ENCODE measurements around the gene CFAP46.
"Not testable (repeated sequence)": the region's sequence is repeated elsewhere in the genome, so short reads cannot be mapped to it uniquely, and the experiment has no call there.

CFAP46 gene

DNA sequence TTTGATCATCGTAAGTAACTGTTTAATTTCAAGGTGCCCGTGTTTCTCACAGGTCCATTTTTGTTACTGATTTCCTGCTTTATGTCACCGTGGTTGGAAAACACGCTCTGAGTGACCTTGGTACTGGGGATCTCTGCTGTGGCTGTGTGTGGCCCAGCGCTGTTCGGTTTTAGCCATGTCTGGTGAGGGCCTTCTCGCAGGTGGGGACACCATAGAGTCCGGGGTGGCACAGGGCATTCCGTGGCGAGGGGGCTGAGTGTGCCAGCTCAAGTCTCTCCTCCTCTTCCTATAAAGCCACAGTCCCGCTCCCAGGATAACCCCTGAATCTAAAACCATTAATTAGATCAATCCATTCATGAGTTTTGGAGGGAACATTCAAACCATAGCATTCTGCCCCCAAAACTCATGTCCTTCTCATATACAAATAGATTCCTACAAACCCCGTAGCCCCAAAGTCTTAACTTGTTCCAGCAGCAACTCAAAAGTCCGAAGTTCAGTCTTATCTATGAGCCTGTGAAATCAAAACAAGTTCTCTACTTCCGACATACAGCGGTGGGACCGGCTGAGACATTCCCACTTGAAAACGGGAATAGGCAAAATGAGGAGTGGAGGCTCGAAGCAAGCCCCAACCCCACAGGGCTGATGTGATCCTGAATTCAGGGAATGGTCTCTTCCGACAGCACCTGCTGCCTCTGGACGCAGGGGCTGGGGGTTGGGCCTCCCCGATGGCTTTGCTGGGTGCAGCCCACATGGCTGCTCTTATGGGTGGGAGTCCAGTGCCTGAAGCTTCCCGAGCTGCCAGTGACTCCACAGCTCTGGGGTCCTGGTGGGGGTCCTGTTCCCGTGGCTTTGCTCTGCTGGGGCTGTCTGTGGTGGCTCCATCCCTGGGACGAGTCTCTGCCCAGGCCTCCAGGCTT, 101.4 kb downstream of the CFAP46 start:
- DNase-seq, result no peak

DNA sequence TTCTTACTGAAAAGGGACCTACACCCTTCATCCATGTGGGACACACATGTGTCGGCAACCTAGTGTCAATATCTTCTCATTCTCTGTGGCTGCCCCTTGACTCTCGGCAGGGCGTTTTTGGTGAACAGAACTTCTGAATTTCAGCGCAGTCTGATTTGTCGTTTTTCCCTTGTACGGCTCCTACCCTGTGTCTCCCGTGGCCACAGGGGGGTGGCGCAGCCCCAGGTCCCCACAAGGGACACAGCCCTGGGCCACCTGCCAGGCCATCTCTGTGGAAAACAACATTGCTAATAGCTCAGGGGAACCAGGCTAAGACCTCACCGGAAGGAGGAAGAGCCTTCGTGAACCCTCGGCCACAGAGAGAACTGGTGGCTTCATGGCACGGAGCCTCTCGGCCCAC, 103.3 kb downstream of the CFAP46 start:
- no peak for DNase-seq

DNA sequence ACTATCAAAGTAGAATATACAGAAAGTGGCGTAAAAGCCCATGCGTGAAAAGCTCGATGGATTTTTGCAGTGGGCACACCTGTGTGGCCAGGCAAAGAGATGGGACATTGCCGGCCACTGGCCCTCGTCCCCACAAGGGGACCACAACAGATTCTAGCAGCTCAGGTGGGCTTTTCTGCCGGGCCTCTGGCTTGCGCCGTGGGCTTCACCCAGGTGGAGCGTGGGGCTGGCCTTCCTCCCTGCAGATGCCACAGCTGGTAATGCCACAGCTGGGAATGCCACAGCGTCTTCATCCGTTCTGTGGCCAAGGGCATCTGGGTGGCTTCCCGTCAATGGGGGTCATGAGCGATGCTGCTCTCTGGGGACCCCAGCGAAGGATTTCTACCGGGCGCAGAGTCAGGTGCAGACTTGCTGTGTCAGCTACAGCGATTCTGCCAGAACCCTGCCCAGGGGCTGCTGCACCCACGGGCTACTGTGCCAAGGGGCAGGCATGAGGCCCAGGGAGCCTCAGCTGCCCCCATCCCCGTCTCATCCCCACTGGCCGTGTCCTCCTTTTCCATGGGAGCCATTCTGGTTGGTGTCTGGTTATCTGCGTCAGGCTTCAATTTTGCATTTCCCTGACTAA, 103.9 kb downstream of the CFAP46 start:
- no peak for DNase-seq

DNA sequence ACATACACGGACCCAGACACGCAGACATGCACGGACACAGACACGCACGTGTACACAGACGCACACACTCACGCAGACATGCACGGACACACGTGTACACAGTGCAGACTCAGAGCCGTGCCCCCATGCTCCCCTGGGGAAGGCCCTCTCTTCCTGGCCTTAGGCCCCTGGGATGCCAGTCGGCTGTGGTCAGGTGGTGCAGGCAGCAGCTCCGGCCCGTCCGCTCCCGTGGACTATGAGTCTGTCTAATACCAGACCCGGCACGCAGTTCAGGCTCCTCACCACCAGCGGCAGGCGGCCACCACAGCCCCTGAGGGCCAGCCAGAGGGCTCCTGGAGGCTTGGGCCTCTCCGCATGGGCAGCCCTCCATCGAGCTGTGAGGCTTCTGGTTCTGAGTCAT, 104.5 kb downstream of the CFAP46 start:
- DNase-seq, result no peak

DNA sequence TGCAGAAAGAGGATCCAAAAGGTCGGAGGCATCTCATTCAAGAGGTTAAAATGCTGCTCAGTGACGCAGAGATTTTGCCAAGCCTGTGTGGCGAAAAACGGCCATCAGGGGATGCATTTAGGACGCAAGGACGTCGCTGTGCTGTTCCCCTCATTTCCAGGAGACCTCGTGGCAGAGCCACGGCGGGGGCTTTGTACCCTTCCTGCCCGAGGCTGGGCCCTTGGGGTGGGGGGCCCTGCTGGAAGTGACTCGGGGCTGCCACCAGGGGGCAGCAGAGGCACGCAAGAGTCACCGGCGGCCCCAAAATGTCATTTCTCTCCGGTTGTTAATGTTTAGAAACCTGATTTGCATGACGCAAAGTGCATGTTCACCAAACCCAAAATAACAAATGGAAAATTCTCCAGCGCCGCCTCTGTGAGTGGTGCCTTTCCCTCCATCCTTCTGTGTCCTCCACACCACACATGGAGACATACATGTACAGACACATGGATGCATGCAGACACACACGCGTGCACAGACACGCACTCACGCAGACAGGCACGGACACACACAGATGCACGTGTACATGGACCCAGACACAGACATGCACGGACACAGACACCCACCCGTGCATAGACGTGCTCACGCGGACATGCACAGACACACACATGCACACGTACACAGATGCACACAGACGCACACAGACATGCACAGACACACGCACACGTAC, 105.4 kb downstream of the CFAP46 start:
- peak; percentile 13 for DNase-seq

DNA sequence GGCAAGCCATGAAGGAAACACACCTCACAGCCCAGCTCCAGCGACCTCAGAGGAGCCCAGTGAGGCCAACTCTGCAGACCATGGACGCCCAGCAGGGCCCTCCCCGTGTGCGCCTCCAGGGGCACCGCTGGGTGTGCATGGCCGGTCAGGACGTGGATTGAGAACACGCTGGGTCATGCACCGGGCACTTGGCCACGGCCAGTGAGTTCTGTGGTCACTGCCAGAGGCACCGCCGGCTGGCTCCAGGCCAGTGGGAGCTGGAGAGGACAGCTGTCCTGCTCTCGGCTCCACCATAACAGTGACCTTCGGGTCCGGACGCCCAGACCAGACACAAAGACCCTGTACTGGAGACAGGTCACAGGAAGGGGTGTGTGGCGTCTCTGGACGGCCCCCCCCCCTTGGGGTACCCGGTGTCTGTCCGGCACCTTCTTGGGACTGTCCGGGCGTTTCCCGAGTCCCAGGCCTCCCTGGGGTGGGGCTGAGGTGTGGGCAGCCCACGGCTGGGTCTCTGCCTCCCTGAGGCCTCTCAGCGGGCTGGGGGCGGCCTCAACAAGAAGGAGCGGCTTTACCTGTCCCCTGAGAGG, 106.0 kb downstream of the CFAP46 start:
- DNase-seq, result no peak

DNA sequence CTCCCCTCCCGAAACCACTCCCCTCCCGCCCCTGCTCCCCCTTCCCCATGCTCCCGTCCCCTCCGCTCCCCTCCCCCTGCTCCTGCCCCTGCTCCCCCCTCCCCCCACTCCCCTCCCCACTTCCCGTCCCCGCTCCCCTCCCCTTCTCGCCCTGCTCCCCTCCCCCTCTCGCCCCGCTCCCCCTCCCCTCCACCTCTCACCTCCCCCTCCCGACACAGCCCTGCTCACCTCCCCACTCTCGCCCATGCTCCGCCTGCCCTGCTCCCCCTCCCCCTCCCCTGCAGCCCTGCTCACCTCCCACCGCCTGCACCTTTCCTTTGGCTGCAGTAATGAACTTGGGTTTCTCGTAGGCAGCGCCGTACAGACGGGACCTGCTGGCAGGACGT, 106.5 kb downstream of the CFAP46 start:
- no peak for DNase-seq

DNA sequence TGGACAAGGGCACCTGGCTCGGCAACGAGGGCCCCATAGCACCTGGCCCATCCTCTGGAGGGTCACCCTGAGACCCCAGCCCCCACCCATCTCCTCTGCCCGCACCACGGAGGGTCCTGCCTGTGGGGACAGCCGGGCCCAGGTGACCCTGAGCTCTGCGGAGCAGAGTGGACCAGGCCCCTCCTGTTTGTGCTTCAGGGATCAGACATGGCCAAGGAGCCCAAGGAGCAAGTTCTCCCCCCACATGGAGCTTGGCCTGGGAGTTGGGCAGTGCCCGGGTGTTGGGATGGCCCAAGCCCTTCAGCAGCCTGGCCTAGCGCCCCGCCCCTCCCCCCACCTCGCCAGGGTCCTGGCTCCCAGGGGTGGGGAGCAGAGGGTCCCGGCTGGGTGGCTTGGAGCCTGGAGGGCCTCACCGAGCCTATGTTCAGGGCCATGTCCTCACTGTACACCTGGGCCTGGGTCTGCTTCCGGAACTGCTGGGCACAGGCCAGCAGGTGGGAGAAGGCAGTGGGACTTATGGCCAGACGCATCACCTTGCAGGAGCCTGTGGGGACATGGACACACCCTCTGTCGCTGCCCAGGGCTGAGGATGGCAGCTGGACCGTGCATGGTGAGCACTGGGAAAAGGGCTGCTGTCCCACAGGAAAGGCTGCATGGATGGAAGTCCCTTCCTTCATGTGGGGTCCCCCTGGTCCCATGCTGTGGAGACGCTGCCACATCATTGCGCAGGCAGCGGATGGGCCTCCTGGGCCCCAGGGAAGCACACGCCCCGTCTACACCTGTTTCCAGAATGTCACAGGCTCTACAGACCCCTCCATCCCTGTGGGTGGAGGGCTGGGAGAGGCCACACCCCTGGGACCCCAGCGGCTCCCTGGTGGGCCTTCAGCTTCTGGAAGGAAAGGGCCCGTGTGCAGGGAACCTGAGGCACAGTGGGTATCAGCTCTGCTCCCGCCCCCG, 107.2 kb downstream of the CFAP46 start:
- DNase-seq, result no peak

DNA sequence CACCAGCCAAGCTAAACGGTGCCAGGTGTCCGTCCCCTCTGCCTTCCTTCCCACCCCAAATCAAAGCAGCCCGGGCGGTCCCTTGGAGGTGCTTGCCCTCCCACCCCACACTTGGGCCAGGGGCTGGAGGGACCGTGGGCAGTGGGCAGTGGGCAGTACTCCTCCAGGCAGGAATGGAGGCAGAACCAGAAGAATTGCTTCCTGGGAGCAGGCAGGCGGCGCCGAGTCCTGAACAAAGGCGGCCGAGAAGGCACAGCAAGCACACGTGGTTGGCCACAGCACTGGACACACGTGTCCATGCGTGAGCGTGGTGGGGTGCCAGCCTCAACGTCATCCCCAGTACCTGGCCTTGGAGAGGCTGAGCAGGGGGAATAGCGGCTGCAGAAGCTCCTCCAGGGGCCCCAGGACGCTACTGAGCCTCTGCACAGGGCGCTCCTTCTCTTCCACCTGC, 108.0 kb downstream of the CFAP46 start:
- DNase-seq, result no peak

DNA sequence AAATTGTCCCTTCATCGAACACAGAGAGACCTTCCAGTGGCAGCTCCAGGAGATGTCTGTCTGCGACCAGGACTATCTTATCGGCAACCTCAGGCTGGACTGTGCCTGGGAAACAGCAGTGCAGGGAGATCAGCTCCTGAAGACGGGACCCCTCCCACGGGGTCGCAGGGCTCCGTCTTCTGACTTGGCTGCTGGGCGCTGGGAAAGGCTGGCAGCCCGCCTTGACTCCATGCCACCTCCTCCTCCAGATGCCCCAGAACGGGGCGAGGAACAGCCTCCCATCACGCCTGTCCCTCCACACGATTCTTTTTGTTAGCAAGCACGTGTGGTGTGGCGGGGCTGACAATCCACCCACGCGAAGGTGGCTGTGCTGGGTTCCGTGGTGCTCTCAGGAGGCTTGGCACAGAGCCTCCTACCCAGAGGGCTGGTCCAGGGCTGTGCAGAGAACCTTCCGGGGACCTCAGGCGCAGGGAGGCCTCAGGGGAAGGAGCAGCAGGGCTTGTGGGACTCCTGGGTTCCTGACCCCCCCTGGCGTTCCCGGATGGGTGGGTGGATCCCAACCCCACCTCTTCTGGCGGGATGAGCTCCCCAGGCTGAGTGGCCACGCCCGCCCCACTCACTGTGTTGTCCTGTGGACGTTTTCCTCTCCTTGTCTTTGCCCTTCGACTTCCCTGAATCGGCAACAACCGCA, 108.8 kb downstream of the CFAP46 start:
- DNase-seq, result no peak

DNA sequence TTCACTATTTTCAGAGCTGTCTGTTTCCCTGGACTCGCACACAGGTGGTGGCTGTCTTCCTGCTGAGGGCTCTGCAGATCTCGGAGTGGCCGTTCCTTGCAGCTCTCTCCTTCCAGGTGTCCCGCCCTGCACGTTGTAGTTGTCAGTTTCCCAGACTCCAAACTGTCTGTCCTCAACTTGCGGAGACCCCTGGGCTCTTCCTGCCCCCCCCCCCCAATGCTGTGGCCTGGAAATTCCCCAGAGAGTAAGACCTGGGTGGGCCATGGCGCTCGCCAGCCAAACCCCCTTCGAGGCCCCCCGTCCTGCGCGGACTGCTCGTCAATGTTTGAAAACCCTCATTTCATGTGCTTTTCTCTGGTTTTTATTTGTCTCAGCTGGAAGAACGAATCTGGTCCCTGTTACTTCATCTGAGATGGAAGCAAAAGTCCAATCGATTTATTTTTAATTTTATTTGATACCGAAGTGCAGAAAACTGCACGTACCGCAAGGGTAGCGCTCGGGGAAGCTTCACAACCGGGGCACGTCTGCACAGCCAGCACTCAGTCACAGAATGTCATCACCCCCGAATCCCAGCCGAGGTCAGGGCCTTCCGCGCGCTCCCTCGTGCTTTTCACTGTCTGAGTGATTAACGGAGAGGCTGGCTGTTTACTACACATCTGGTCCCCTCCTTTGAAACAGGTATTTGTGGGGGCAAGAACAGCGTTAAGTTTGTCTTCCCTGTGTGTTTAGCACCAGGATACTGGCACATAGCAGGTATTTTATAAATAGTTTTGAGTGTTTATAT, 110.0 kb downstream of the CFAP46 start:
- DNase-seq, result no peak

DNA sequence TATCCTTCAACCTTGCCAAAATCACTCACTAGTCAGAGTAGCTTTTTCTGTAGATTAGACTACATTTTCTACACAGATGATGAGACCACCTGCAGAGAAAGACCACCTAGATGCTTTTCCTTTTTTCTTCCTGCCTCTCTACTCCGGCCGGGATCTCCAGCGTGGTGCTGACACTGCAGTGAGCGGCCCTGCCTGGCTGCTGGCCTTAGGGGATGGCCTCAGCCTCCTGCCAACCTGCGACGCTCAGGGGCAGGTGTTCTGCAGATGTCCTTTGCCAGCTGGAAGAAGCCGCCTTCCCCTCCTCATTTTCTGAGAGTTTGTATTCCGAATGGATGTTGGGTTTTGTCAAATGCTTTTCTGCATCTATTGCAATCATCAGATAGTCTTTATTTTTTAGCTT, 113.0 kb downstream of the CFAP46 start:
- DNase-seq, result no peak

DNA sequence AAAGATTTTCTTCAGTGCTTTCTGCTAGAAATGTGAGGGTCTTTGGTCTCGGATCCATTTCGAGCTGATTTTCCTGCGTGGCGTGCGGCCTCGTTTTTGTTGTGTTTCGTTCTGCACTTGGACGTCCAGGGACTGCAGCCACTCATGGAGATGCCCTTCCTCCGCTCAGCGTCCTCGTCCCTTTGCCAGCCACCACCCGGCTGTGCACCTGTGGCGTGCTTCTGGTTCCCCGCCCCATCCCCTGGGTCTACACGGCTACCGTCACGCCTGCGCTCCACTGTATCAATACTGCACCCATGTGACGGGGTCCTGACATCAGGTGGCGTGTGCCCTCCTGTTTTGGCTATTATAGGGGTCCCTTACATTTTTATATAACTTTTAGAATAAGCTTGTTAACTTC, 113.7 kb downstream of the CFAP46 start:
- no peak for DNase-seq

DNA sequence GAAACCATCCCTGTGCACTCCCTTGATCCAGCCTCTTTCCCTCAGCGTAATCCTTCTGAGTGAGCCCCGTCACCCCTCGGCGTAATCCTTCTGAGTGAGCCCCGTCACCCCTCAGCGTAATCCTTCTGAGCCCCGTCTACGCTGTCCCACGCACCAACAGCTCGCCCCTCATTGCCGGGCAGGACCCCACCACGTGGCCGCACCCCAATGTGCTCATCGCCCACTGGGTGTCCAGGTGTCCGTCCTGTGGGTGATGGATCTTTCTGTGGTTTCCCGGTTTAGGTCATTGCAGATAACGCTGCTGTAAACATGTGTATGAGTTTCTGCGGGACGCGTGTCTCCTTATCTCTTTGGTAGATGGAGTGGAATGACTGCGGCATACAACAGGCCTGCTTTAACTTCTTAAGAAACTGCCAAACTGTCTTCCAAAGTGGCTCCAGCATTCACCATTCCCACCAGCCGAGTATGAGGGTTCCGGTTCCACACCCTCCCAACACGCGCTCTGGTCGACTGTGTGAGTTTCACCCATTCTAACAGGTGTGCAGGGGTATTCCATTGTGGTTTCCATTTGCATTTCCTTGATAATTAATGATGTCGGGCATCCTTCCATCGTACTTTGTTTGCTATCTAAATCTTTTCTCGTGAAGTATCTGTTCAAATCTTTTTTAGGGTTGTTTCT, 114.4 kb downstream of the CFAP46 start:
- no peak for DNase-seq

DNA sequence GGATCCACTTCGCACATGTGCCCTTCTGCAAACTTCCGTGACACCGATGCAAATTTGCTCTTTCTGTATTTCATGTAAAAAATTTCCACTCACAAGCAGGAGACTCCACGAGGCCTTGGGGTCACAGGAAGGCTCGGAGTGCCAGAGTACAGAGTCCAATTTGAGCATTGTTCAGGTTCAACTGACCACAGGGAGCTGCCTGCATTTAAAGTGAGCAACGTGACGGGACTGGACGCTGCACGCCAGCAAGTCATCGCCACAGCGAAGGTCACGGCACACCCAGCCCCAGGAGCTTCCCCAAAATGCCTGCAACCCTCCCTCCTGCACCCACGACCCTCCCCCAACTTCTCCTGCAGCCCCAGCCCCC, 115.0 kb downstream of the CFAP46 start:
- DNase-seq, result no peak

DNA sequence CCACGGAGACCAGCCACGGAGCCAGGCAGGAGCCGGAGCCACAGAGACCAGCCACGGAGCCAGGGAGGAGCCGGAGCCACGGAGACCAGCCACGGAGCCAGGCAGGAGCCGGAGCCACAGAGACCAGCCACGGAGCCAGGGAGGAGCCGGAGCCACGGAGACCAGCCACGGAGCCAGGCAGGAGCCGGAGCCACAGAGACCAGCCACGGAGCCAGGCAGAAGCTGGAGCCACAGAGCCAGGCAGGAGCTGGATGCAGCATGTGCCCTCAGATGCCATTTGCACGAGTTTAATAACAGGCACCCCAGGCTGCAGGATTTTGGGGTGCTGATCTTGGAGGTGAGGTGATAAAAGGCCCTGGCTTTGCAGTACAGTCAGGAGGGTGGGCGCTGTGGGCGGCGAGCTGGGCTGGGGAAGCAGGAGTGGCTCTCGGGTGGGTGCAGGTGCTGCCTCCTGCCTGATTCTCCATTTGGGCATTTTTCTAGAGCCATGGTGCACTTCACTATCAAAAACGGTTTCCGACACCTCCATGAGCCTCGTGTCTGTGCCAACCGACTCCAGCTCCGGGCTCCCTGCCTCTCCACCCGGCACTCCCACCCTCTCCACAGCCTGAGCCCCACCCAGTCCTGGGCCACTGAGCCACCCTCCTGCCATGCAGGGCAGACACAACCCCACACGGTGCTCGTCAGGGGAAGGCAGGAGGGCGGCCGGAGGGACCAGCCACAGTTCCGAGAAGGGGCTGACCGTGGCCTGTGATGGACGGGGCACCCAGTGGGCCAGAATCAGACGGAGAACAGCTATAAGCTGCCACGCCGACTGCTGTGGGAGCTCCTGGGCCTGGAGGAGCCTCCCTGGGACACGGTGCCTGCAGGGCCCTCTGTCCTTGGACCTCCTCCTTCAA, 115.6 kb downstream of the CFAP46 start:
- DNase-seq, result no peak

DNA sequence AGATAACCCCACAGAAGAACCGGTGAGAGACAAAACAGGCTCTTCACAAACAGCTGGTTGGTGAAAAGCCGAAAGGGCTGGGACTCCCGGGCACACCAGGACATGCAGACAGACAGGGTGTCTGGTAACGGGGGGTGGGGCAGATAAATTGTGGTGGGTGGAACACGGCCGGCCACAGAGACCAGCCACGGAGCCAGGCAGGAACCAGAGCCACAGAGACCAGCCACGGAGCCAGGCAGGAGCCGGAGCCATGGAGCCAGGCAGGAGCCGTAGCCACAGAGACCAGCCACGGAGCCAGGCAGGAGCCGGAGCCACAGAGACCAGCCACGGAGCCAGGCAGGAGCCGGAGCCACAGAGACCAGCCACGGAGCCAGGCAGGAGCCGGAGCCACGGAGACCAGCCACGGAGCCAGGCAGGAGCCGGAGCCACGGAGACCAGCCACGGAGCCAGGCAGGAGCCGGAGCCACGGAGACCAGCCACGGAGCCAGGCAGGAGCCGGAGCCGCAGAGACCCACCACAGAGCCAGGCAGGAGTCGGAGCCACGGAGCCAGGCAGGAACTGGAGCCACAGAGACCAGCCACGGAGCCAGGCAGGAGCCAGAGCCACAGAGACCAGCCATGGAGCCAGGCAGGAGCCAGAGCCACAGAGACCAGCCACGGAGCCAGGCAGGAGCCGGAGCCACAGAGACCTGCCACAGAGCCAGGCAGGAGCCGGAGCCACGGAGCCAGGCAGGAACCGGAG, 116.4 kb downstream of the CFAP46 start:
- not testable (repeated sequence) for DNase-seq

DNA sequence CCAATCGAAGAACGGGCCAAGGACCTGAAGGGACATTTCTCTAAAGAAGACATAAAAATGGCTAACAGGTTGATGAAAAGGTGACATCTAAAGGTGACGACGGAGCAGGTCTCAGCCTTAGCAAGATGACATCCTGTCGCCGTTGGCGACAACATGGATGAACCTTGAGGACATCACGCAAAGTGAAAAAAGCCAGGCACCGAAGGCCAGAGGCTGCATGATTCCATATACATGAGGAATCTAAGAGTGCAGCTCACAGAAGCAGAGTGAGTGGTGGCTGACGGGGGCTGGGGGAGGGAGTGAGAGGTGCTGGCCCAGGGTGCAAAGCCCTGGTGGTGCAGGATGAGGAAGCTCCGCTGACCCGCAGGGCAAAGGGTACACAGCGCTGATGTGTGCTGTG, 122.3 kb downstream of the CFAP46 start:
- DNase-seq, result no peak
